AG09319 (cell line): ENCODE data around the gene CAV1.

Experiments
- DNase-seq: peaks from one replicate; pipeline ENCODE4 v3.0.0-alpha.2; 2010; ENCODE audit warnings: low read depth; ENCODE audit errors: extremely low read depth
- CTCF ChIP-seq: IDR thresholded peaks from 2 replicates; pipeline ENCODE4 v1.5.1; 2011; ENCODE audit warnings: low read depth, mild to moderate bottlenecking, inconsistent platforms, low read length, moderate library complexity

Gene CAV1

DNA sequence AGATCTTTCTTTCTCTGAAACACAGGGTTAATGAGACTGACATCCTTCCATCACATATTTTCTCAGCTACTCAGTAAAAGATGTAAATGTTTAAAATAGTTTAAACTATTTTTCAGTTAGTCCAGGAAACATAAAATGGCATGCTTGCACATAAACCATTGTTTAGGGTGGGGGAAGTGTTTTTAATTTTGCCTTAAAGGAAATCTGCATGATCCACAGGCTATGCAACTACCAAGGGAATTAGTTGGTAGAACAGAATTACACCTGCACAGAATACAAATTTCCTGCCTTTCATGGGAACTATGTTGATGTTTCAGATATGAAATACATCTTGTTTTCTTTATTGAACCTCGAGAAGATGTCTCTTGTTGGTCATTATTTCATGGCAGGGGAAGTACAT, 10.6 kb downstream of the CAV1 start:
- TF ChIP-seq CTCF = no peak
- no peak for DNase-seq

- DNase-seq = no peak
- TF ChIP-seq CTCF = no peak
Observed at GRCh38 chr7:116538138-116538537, 13.3 kb downstream of the CAV1 start.

GRCh38 chr7:116539879-116540278, 15.0 kb downstream of the CAV1 start:
- TF ChIP-seq CTCF = no peak
- no peak for DNase-seq

- DNase-seq = no peak
- TF ChIP-seq CTCF = no peak
Observed at GRCh38 chr7:116540743-116541142, 15.9 kb downstream of the CAV1 start.

GRCh38 chr7:116541951-116542350, 17.1 kb downstream of the CAV1 start:
- DNase-seq = no peak
- no peak for TF ChIP-seq CTCF

GRCh38 chr7:116542618-116543017, 17.8 kb downstream of the CAV1 start:
- DNase-seq = no peak
- no peak for TF ChIP-seq CTCF

DNA sequence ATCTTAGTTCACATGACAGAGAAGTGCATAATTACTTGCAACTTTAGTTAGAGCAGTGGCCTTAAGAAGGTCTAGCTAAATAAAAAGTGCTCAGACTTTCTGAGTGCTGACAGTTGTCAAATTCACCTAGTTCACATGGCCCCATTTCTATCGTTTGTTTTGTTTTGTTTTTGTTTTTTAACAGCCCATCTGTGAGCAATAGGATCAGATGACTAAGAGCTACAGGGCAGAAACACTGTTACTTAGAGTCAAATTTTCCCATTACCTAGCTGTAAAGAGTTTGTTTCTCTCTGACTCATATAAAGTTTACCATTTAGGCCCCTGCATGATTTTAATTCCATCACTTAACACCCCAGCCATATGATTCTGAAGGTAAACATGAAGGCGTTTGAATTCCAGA, 18.8 kb downstream of the CAV1 start:
- TF ChIP-seq CTCF = no peak
- DNase-seq = no peak
